NB4 (cell line): Measurements from ENCODE around the gene CMKLR1.

Source experiments
- CTCF ChIP-seq: IDR thresholded peaks from one replicate; pipeline ENCODE4 v1.5.1; 2012; ENCODE audit warnings: low read depth, low read length
- MAX ChIP-seq: IDR thresholded peaks from 2 replicates; pipeline ENCODE4 v1.6.1; 2011; ENCODE audit warnings: low read depth, low read length
- MYC ChIP-seq: IDR thresholded peaks from 2 replicates; pipeline ENCODE4 v1.6.1; 2011; ENCODE audit warnings: low read depth, low read length
- POLR2A ChIP-seq: IDR thresholded peaks from 2 replicates; pipeline ENCODE4 v1.6.1; 2011; ENCODE audit warnings: mild to moderate bottlenecking; ENCODE audit not compliant: insufficient read length; ENCODE audit errors: extremely low read depth

DNA sequence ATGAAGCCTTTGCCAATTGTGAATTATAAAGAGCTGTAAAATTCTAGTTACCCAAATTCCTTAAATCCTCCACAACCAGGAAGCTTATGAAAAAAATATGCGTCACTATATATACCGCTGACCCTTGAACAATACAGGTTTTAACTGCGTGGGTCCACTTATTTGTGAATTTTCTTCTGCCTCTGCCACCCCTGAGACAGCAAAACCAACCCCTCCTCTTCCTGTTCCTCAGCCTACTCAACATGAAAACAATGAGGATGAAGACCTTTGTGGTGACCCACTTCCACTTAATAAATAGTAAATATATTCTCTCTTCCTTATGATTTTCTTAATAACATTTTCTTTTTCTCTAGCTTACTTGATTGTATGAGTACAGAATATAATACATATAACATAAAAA lies 42.2 kb downstream of the CMKLR1 start:
- TF ChIP-seq POLR2A (no peak), CTCF (no peak), MAX (no peak), MYC (no peak)
